Panc1 (cell line): ENCODE results near the gene GDAP1L1. TPM values are rescaled to one million over a fixed set of nuclear protein-coding genes. Genes with fewer than 3 reads are reported as not detected.

Source experiments
- ATAC-seq: fragments of 200-7000 bp; cut with Tn5 transposase; 2 replicates; pipeline ENCODE4 v1.9.1; 2020; ENCODE audit warnings: mild to moderate bottlenecking, moderate library complexity
- BruUV-seq: library from RNA; stranded (reverse); fragments of 400-500 nt; replicated peaks from 2 replicates; lab custom pipeline; 2021; lab: Mats Ljungman, UMichigan
- CTCF ChIA-PET: fragments of 300-600 bp; sonication (Branson Sonifier 250); formaldehyde crosslinking; loops from one replicate; lab custom pipeline; 2022; ENCODE audit warnings: antibody characterized with exemption; lab: Charles Lee
- POLR2A ChIA-PET: fragments of 300-600 bp; sonication (Branson Sonifier 250); formaldehyde crosslinking; loops from one replicate; lab custom pipeline; 2022; ENCODE audit warnings: antibody characterized with exemption; lab: Charles Lee
- DNase-seq: peaks from one replicate; pipeline ENCODE4 v3.0.0-alpha.2; 2010; ENCODE audit warnings: low read depth, low spot score
- H3K27ac ChIP-seq: 2 replicates; pipeline ENCODE4 v1.5.1; 2011; ENCODE audit warnings: mild to moderate bottlenecking, low read length, inconsistent platforms
- H3K27me3 ChIP-seq: fragments of 200-500 bp; sonication (Bioruptor generic); 2 replicates; pipeline ENCODE4 v1.6.0; 2014; ENCODE audit warnings: low read length, inconsistent platforms; ENCODE audit not compliant: control insufficient read depth, insufficient read depth
- H3K36me3 ChIP-seq: fragments of 200-500 bp; sonication (Bioruptor generic); 2 replicates; pipeline ENCODE4 v1.5.1; 2014; ENCODE audit warnings: inconsistent platforms, mild to moderate bottlenecking, low read length, moderate library complexity; ENCODE audit not compliant: control insufficient read depth, insufficient read depth
- H3K4me1 ChIP-seq: 2 replicates; pipeline ENCODE4 v1.5.1; 2011; ENCODE audit warnings: inconsistent platforms, mild to moderate bottlenecking, low read length, moderate library complexity; ENCODE audit not compliant: control insufficient read depth, insufficient read depth
- H3K4me3 ChIP-seq, 2 experiments: 2 replicates each; pipeline ENCODE4 v1.5.1; 2011 to 2012; ENCODE audit warnings: low read depth in 2 of 2, low read length in 2 of 2, mild to moderate bottlenecking in 2 of 2, inconsistent platforms in 1 of 2, moderate library complexity in 1 of 2
- H3K9me3 ChIP-seq: fragments of 200-500 bp; sonication (Bioruptor generic); 2 replicates; pipeline ENCODE4 v1.5.1; 2014; ENCODE audit warnings: low read depth, mild to moderate bottlenecking, inconsistent platforms, low read length, moderate library complexity; ENCODE audit not compliant: control insufficient read depth, insufficient read depth
- CTCF ChIP-seq: fragments of 450-650 bp; IDR thresholded peaks from 2 replicates; pipeline ENCODE4 v1.5.1; 2017; ENCODE audit warnings: mild to moderate bottlenecking
- POLR2AphosphoS5 ChIP-seq: IDR thresholded peaks from 2 replicates; pipeline ENCODE4 v1.6.1; 2012; ENCODE audit warnings: mild to moderate bottlenecking, low read depth, low read length, moderate library complexity
- REST ChIP-seq, 2 experiments: IDR thresholded peaks; 2 replicates each; pipeline ENCODE4 v1.6.1; 2011 to 2012; ENCODE audit warnings: low read depth in 2 of 2, control low read depth in 1 of 2, low read length in 1 of 2, mild to moderate bottlenecking in 1 of 2, moderate library complexity in 1 of 2; ENCODE audit not compliant: insufficient read depth in 1 of 2
- SIN3A ChIP-seq: IDR thresholded peaks from 2 replicates; pipeline ENCODE4 v1.6.1; 2012; ENCODE audit warnings: low read depth, mild to moderate bottlenecking, low read length, moderate library complexity, borderline replicate concordance; ENCODE audit not compliant: insufficient read depth
- TCF7L2 ChIP-seq: IDR thresholded peaks from 2 replicates; pipeline ENCODE4 v1.6.1; 2011; ENCODE audit warnings: mild to moderate bottlenecking, low read depth, low read length, inconsistent platforms
- in situ Hi-C: cut with HindIII; loops from 2 replicates; pipeline ENCODE4 v1.10.0; 2016; ENCODE audit warnings: low sequenced_read_pairs, low pct_unique_long_range_greater_than_20kb
- intact Hi-C: fragments of 100-400 bp; cut with micrococcal nuclease; formaldehyde crosslinking; loops from one replicate; pipeline ENCODE4 v1.10.0; 2022; ENCODE audit not compliant: unreplicated experiment
- total RNA-seq: library from RNA; stranded (reverse); gene quantifications from one replicate; pipeline ENCODE4 v1.2.1, GENCODE V29; 2021; ENCODE audit not compliant: unreplicated experiment

Gene GDAP1L1
- total RNA-seq, 1 experiment from 2014 or later, result not detected

DNA sequence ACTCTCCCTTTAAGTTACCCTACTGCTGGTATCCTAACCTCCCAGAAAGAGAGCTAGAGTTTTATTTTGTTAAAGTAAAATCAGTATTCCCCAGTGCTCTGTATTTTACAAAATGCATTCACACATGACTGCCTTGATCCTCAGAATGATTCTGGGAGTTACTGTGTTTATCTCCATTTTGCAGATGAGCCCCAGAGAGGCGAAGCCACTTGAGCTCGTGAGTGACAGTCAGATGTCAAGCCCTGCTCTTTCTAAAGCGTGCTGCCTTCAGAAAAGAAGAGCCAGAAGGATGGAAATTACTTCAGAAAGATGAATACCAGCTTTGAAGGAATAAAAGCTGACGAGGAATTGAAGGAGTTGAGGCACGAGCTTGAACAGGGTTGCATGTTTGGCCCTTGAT lies 22.5 kb upstream of the GDAP1L1 start:
- Histone ChIP-seq H3K4me3 (no peak overlapping the region), H3K27ac (no peak overlapping the region), H3K9me3 (no peaks in the 10 kb centered on the region), H3K4me1 (no peaks in the 10 kb centered on the region), H3K36me3 (no peaks in the 10 kb centered on the region), H3K27me3 (no peaks in the 10 kb centered on the region)
- POLR2A ChIA-PET, result interaction anchor here (0.5 kb wide), 1 partner anchor 159 kb away, joined by 3 read pairs; no protein-coding TSS in a partner anchor
- BruUV-seq, result no TSS peak
- TF ChIP-seq SIN3A, result no peak
- no peak for TF ChIP-seq CTCF
- no peak for TF ChIP-seq POLR2AphosphoS5
- no peak for TF ChIP-seq TCF7L2
- DNase-seq, result no peak
- intact Hi-C loops (no loop called here), in situ Hi-C loops (no loop called here)
- CTCF ChIA-PET, result interaction anchor here (0.7 to 1.1 kb wide), 2 partner anchors 107 to 476 kb away, joined by 3 read pairs; no protein-coding TSS in a partner anchor
- ATAC-seq, result no peak

GRCh38 chr20:44228465-44229258 lies 18.4 kb upstream of the GDAP1L1 start:
- ATAC-seq (no peak), DNase-seq (no peak)
- H3K27ac ChIP-seq, result no peak overlapping the region
- H3K9me3 ChIP-seq, result no peaks in the 10 kb centered on the region
- H3K27me3 ChIP-seq, result no peaks in the 10 kb centered on the region
- no peak overlapping the region for H3K4me3 ChIP-seq
- POLR2A ChIA-PET, result no interaction called here
- intact Hi-C loops, result no loop called here
- CTCF ChIA-PET, result interaction anchor here (0.5 kb wide), 1 partner anchor 234 kb away, joined by 4 read pairs; no protein-coding TSS in a partner anchor
- H3K4me1 ChIP-seq, result no peaks in the 10 kb centered on the region
- in situ Hi-C loops, result no loop called here
- TF ChIP-seq CTCF, result no peak
- TF ChIP-seq TCF7L2, result no peak
- TF ChIP-seq POLR2AphosphoS5, result no peak
- no peak for TF ChIP-seq SIN3A
- no peak for TF ChIP-seq REST (IDR thresholded peaks at IDR 0.05; ENCODE audit: insufficient read depth in 1 of 2, low read depth in 2 of 2, low read length in 1 of 2)
- BruUV-seq, result no TSS peak
- H3K36me3 ChIP-seq, result no peaks in the 10 kb centered on the region
